K562 (cell line): ENCODE data around the gene TPO. TPM values are rescaled to one million over a fixed set of nuclear protein-coding genes. Genes with fewer than 3 reads are reported as not detected.

Source experiments
- ATAC-seq: fragments of 200-7000 bp; cut with Tn5 transposase; 3 replicates; pipeline ENCODE4 v1.9.1; 2020; ENCODE audit warnings: moderate library complexity
- BruUV-seq: library from RNA; stranded (reverse); fragments of 400-500 nt; replicated peaks from 2 replicates; lab custom pipeline; 2021; lab: Mats Ljungman, UMichigan
- CTCF ChIA-PET: fragments of 300-600 bp; formaldehyde crosslinking; extraction: SDS; loops from one replicate; lab custom pipeline; 2021; ENCODE audit warnings: low intra/inter-chr PET ratio; lab: Yijun Ruan, JAX
- POLR2A ChIA-PET: fragments of 300-600, 350-650 bp; sonication (Branson Sonifier 250); formaldehyde crosslinking; extraction: SDS; loops from one replicate; lab custom pipeline; 2021; ENCODE audit warnings: antibody characterized with exemption, inconsistent platforms; lab: Yijun Ruan, JAX
- DNase-seq, 4 experiments: peaks; one replicate each; pipeline versions ENCODE4 v3.0.0 to v3.0.0-alpha.2; 2011 to 2018; ENCODE audit warnings: low spot score in 3 of 4, mixed read lengths in 3 of 4; ENCODE audit errors: extremely low read depth in 1 of 4
- FAIRE-seq: peaks from 2 replicates; lab custom pipeline; 2011; peaks lifted over from hg19 to GRCh38; lab: Jason Lieb, UNC
- H2AFZ ChIP-seq: 2 replicates; pipeline ENCODE4 v1.6.0; 2011; ENCODE audit warnings: low read depth, low read length, control low read depth, inconsistent platforms
- H3K27ac ChIP-seq: fragments of 200-600 bp; 3 replicates; pipeline ENCODE4 v1.8.0; 2011; ENCODE audit warnings: low read depth, mild to moderate bottlenecking, control low read depth, inconsistent platforms, low read length, moderate library complexity, mixed read lengths; ENCODE audit errors: extremely low read depth
- H3K27me3 ChIP-seq, 2 experiments: fragments of 300-600 bp in 1 of 2; 2 replicates in 1 of 2; 3 replicates in 1 of 2; pipeline versions ENCODE4 v1.6.0 to v1.8.0; 2011; ENCODE audit warnings: inconsistent platforms in 2 of 2, low read length in 2 of 2, mild to moderate bottlenecking in 1 of 2, mixed read lengths in 1 of 2, moderate library complexity in 1 of 2; ENCODE audit not compliant: control insufficient read depth in 2 of 2, insufficient read depth in 2 of 2
- H3K36me3 ChIP-seq: fragments of 300-600 bp; 3 replicates; pipeline ENCODE4 v1.8.0; 2011; ENCODE audit warnings: mild to moderate bottlenecking, low read length, inconsistent platforms; ENCODE audit not compliant: control insufficient read depth, insufficient read depth
- H3K4me1 ChIP-seq, 2 experiments: fragments of 200-600 bp in 1 of 2; replicated peaks in 1 of 2; 2 replicates in 1 of 2; 3 replicates in 1 of 2; pipeline versions ENCODE4 v1.5.1 to v1.8.0; 2011; ENCODE audit warnings: inconsistent platforms in 2 of 2, low read length in 2 of 2, mild to moderate bottlenecking in 1 of 2, mixed read lengths in 1 of 2, moderate library complexity in 1 of 2; ENCODE audit not compliant: control insufficient read depth in 2 of 2, insufficient read depth in 2 of 2
- H3K4me2 ChIP-seq: 2 replicates; pipeline ENCODE4 v1.6.1; 2011; ENCODE audit warnings: low read length, control low read depth, inconsistent platforms, mixed read lengths; ENCODE audit not compliant: insufficient read depth
- H3K4me3 ChIP-seq: fragments of 200-600 bp; sonication (generic), shearing (Covaris generic); 2 replicates; pipeline ENCODE4 v1.5.1; 2016; ENCODE audit warnings: control low read depth, inconsistent platforms
- H3K79me2 ChIP-seq: fragments of 200-600 bp; 3 replicates; pipeline ENCODE4 v1.8.0; 2011; ENCODE audit warnings: low read length, inconsistent platforms; ENCODE audit not compliant: control insufficient read depth, insufficient read depth
- H3K9ac ChIP-seq, 2 experiments: 2 replicates each; pipeline versions ENCODE4 v1.6.0 to v1.6.1; 2011; ENCODE audit warnings: low read depth in 2 of 2, low read length in 2 of 2, control low read depth in 1 of 2, inconsistent platforms in 1 of 2, mild to moderate bottlenecking in 1 of 2, mixed read lengths in 1 of 2; ENCODE audit not compliant: insufficient read depth in 1 of 2
- H3K9me1 ChIP-seq: one replicate; pipeline ENCODE4 v1.6.0; 2011; ENCODE audit warnings: inconsistent platforms, mild to moderate bottlenecking, low read length, moderate library complexity; ENCODE audit not compliant: control insufficient read depth, insufficient read depth
- H3K9me3 ChIP-seq: replicated peaks from 2 replicates; pipeline ENCODE4 v1.5.1; 2011; ENCODE audit warnings: low read depth, low read length, inconsistent platforms; ENCODE audit not compliant: control insufficient read depth, insufficient read depth
- H4K20me1 ChIP-seq: replicated peaks from 2 replicates; pipeline ENCODE4 v1.6.1; 2011; ENCODE audit warnings: low read length, inconsistent platforms, mixed read lengths; ENCODE audit not compliant: control insufficient read depth, insufficient read depth
- BRF1 ChIP-seq: IDR thresholded peaks from 3 replicates; pipeline ENCODE4 v1.6.1; 2011; ENCODE audit warnings: borderline replicate concordance, mild to moderate bottlenecking; ENCODE audit not compliant: insufficient read length; ENCODE audit errors: extremely low read depth
- CBFA2T2 ChIP-seq: fragments of 450-650 bp; conservative IDR thresholded peaks from 2 replicates; pipeline ENCODE4 v1.6.1; 2017; ENCODE audit warnings: mild to moderate bottlenecking
- CGGBP1 ChIP-seq: fragments of 250-450 bp; sonication (Bioruptor Pico); IDR thresholded peaks from 2 replicates; pipeline ENCODE4 v1.9.0; 2021; ENCODE audit warnings: mild to moderate bottlenecking
- DLX4 ChIP-seq: fragments of 250-450 bp; sonication (Bioruptor Pico); IDR thresholded peaks from 2 replicates; pipeline ENCODE4 v1.6.1; 2021; ENCODE audit warnings: mild to moderate bottlenecking
- ETS2 ChIP-seq: IDR thresholded peaks from 2 replicates; pipeline ENCODE4 v1.6.1; 2016; ENCODE audit warnings: borderline replicate concordance, missing genetic modification characterization, mild to moderate bottlenecking, moderate library complexity, missing compliant biosample characterization; ENCODE audit not compliant: poor library complexity, severe bottlenecking
- FOXJ3 ChIP-seq: sonication (generic); formaldehyde crosslinking; IDR thresholded peaks from 2 replicates; pipeline ENCODE4 v1.4.0; 2020; ENCODE audit warnings: mild to moderate bottlenecking, missing genetic modification reagents
- HDAC3 ChIP-seq: fragments of 450-650 bp; IDR thresholded peaks from 2 replicates; pipeline ENCODE4 v1.6.1; 2018; ENCODE audit warnings: borderline replicate concordance, mild to moderate bottlenecking, moderate library complexity; ENCODE audit not compliant: partially characterized antibody
- HDAC6 ChIP-seq: IDR thresholded peaks from 2 replicates; pipeline ENCODE4 v1.6.1; 2012; ENCODE audit warnings: low read depth, mild to moderate bottlenecking, control low read depth, inconsistent platforms, low read length, moderate library complexity
- HNRNPLL ChIP-seq: fragments of 200-400 bp; formaldehyde crosslinking; IDR thresholded peaks from 2 replicates; pipeline ENCODE4 v1.6.1; 2017; ENCODE audit warnings: low read length, low read depth, mild to moderate bottlenecking; ENCODE audit not compliant: poor library complexity, severe bottlenecking
- KLF1 ChIP-seq: fragments of 450-650 bp; IDR thresholded peaks from 2 replicates; pipeline ENCODE4 v1.6.1; 2016; ENCODE audit warnings: missing genetic modification characterization, missing compliant biosample characterization
- PKNOX1 ChIP-seq: fragments of 450-650 bp; IDR thresholded peaks from 2 replicates; pipeline ENCODE4 v1.6.1; 2016
- POLR2B ChIP-seq: fragments of 450-650 bp; IDR thresholded peaks from 2 replicates; pipeline ENCODE4 v1.6.1; 2018; ENCODE audit warnings: low read depth; ENCODE audit not compliant: partially characterized antibody
- PPARD ChIP-seq: fragments of 250-450 bp; sonication (Bioruptor Pico); IDR thresholded peaks from 2 replicates; pipeline ENCODE4 v1.8.0; 2022; ENCODE audit warnings: inconsistent platforms, mild to moderate bottlenecking, moderate library complexity
- RBM15 ChIP-seq: fragments of 200-400 bp; formaldehyde crosslinking; IDR thresholded peaks from 2 replicates; pipeline ENCODE4 v1.6.1; 2018; ENCODE audit warnings: mild to moderate bottlenecking, low read length, moderate library complexity; ENCODE audit not compliant: insufficient read depth
- RBM22 ChIP-seq: fragments of 200-400 bp; formaldehyde crosslinking; IDR thresholded peaks from 2 replicates; pipeline ENCODE4 v1.6.1; 2018; ENCODE audit warnings: low read length, low read depth; ENCODE audit not compliant: poor library complexity, severe bottlenecking
- SETDB1 ChIP-seq: IDR thresholded peaks from one replicate; pipeline ENCODE4 v1.6.1; 2012; ENCODE audit warnings: low read length, control low read depth, inconsistent platforms
- TAF1 ChIP-seq: IDR thresholded peaks from 2 replicates; pipeline ENCODE4 v1.6.1; 2011; ENCODE audit warnings: mild to moderate bottlenecking, low read length, moderate library complexity; ENCODE audit not compliant: insufficient read depth, control insufficient read depth, severe bottlenecking; ENCODE audit errors: extremely low read depth
- ZNF133 ChIP-seq: fragments of 250-450 bp; sonication (Bioruptor Pico); IDR thresholded peaks from 2 replicates; pipeline ENCODE4 v1.4.0; 2020; ENCODE audit warnings: mild to moderate bottlenecking
- ZNF77 ChIP-seq: fragments of 250-450 bp; sonication (Bioruptor Pico); IDR thresholded peaks from 2 replicates; pipeline ENCODE4 v1.5.0; 2020
- ZNF830 ChIP-seq: fragments of 250-450 bp; sonication (Bioruptor Pico); IDR thresholded peaks from 2 replicates; pipeline ENCODE4 v1.5.0; 2021; ENCODE audit warnings: mild to moderate bottlenecking
- WGBS: fragments of 100-300 bp; shearing (Covaris generic); methylation state at CpG from one replicate; pipeline ENCODE4 v1.1.6; 2016; ENCODE audit warnings: low coverage, mixed read lengths; ENCODE audit not compliant: insufficient coverage; ENCODE audit errors: missing lambda C conversion rate; 5-methylcytosine and 5-hydroxymethylcytosine counted together
- in situ Hi-C: fragments of 300-500 bp; cut with MboI; formaldehyde crosslinking; loops from 4 replicates; pipeline ENCODE4 v1.15.0; 2018; ENCODE audit warnings: inconsistent platforms, mixed read lengths
- intact Hi-C: fragments of 100-400 bp; cut with micrococcal nuclease; formaldehyde crosslinking; loops from 2 replicates; pipeline ENCODE4 v1.14.2; 2022
- polyA plus RNA-seq, 8 experiments: library from polyadenylated mRNA; depleted of rRNA in 4 of 8; stranded (reverse) in 5 of 8; unstranded in 3 of 8; fragments of >200 nt; fragmentation: Nextera tagmentation in 2 of 8; fragmentation: Illumina TruSeq in 1 of 8; extraction: Ambion mirVana in 2 of 8; extraction: Trizol in 1 of 8; gene quantifications; 2 replicates each; pipeline versions ENCODE4 v1.2.1 to v1.2.3, GENCODE V29; 2011 to 2014; ENCODE audit warnings: inconsistent platforms in 1 of 8, missing spikeins in 1 of 8
- total RNA-seq, 7 experiments: library from RNA; depleted of rRNA in 6 of 7; stranded (reverse); fragments of >200 nt in 6 of 7; fragmentation: Illumina TruSeq in 2 of 7; extraction: Trizol in 2 of 7; gene quantifications; 2 replicates each; pipeline versions ENCODE4 v1.2.1 to v1.2.3, GENCODE V29; 2011 to 2021; ENCODE audit warnings: low replicate concordance in 1 of 7

The TPO gene
- total and polyA plus RNA-seq, 9 of the 15 experiments (the other 6 are each of a cell fraction or from before 2014, with no cell fraction given), result not detected

- TF ChIP-seq FOXJ3, result no peak
- no peak for TF ChIP-seq CBFA2T2
- no peak for TF ChIP-seq TAF1
- TF ChIP-seq ZNF133, result no peak
- TF ChIP-seq PPARD (CRISPR knock-in tag), result no peak
- no peak for TF ChIP-seq RBM22
- TF ChIP-seq, all 486 proteins: peak for 0
Observed at GRCh38 chr2:1486670-1487069, 73.4 kb downstream of the TPO start (continued).

- no peak overlapping the region for H3K4me3 ChIP-seq
- H3K79me2 ChIP-seq, result no peaks in the 10 kb centered on the region
- POLR2A ChIA-PET, result interaction anchor here (0.6 kb wide), 1 partner anchor 510 kb away, joined by 3 read pairs; no protein-coding TSS in a partner anchor
- BruUV-seq, result no TSS peak
- H3K4me1 ChIP-seq, result no peaks in the 10 kb centered on the region
- no peak overlapping the region for H2AFZ ChIP-seq
- no peaks in the 10 kb centered on the region for H3K36me3 ChIP-seq
- no peaks in the 10 kb centered on the region for H3K9me3 ChIP-seq
- CTCF ChIA-PET, result no interaction called here
- no peak for ATAC-seq
- peaks cover 2 to 23% of the 10 kb centered on the region in 2 experiments; a peak in 3 of 5 replicates for H3K27me3 ChIP-seq
- no peaks in the 10 kb centered on the region for H4K20me1 ChIP-seq
- DNase-seq, result no peak
- no peaks in the 10 kb centered on the region for H3K9me1 ChIP-seq
- in situ Hi-C loops (no loop called here), intact Hi-C loops (no loop called here)
- no peak for FAIRE-seq
- no peak overlapping the region for H3K27ac ChIP-seq
- H3K9ac ChIP-seq, result no peak overlapping the region
- no peak overlapping the region for H3K4me2 ChIP-seq
- WGBS, result 0% methylated on average over 9 of the region's 9 CpGs
- TF ChIP-seq BRF1, result no peak
- TF ChIP-seq CGGBP1 (CRISPR knock-in tag), result no peak
- TF ChIP-seq KLF1 (tag), result no peak
- no peak for TF ChIP-seq DLX4 (CRISPR knock-in tag)
- no peak for TF ChIP-seq RBM15
- TF ChIP-seq HNRNPLL, result no peak
- no peak for TF ChIP-seq POLR2B
- no peak for TF ChIP-seq ETS2 (tag)
- TF ChIP-seq SETDB1, result no peak
- no peak for TF ChIP-seq HDAC6
- TF ChIP-seq ZNF830 (CRISPR knock-in tag), result no peak
- TF ChIP-seq ZNF77 (CRISPR knock-in tag), result no peak
- TF ChIP-seq HDAC3, result no peak
- TF ChIP-seq PKNOX1, result no peak
Observed at GRCh38 chr2:1487758-1488157, 74.5 kb downstream of the TPO start.
